HG03354 (cell line): Measurements from ENCODE around the gene IL3RA.
"Not testable (repeated sequence)": the region's sequence is repeated elsewhere in the genome, so short reads cannot be mapped to it uniquely, and the experiment has no call there.

Experiments used
- ATAC-seq: cut with Tn5 transposase; IDR thresholded peaks from one replicate; pipeline ENCODE4 v1.9.1; 2021; ENCODE audit warnings: mild to moderate bottlenecking; ENCODE audit not compliant: unreplicated experiment, poor library complexity, severe bottlenecking

Gene IL3RA

GRCh38 chrX:1418901-1419544 lies 82.4 kb downstream of the IL3RA start:
- ATAC-seq = no peak

GRCh38 chrX:1419545-1420355 lies 83.2 kb downstream of the IL3RA start:
- no peak for ATAC-seq

- ATAC-seq = no peak
Measured at GRCh38 chrX:1420371-1420770, 83.8 kb downstream of the IL3RA start.

GRCh38 chrX:1421433-1422134 lies 85.0 kb downstream of the IL3RA start:
- no peak for ATAC-seq

- no peak for ATAC-seq
Measured at GRCh38 chrX:1422135-1422465, 85.5 kb downstream of the IL3RA start.

- ATAC-seq = no peak
Measured at GRCh38 chrX:1423215-1423614, 86.6 kb downstream of the IL3RA start.

- no peak for ATAC-seq
Measured at GRCh38 chrX:1424147-1424851, 87.7 kb downstream of the IL3RA start.

- ATAC-seq = no peak
Measured at GRCh38 chrX:1425381-1425780, 88.8 kb downstream of the IL3RA start.

- not testable (repeated sequence) for ATAC-seq
Measured at GRCh38 chrX:1426321-1426720, 89.7 kb downstream of the IL3RA start.

GRCh38 chrX:1427756-1428155 lies 91.2 kb downstream of the IL3RA start:
- ATAC-seq = no peak

GRCh38 chrX:1430451-1430850 lies 93.9 kb downstream of the IL3RA start:
- ATAC-seq = no peak
